Activated CD8-positive, alpha-beta T cell treated with anti-CD3 and anti-CD28 coated beads, Interleukin-2, amount 10 ng/mL, durations not matched to agents 7 days and 5 days (primary cell): Measurements from ENCODE around the gene MACC1. TPM values are rescaled to one million over a fixed set of nuclear protein-coding genes. Genes with fewer than 3 reads are reported as not detected.

ENCODE experiments used
- ATAC-seq: fragments of 150-1000 bp; cut with Tn5 transposase; one replicate; pipeline ENCODE4 v1.10.0; 2021; ENCODE audit warnings: moderate library complexity
- CTCF ChIA-PET: fragments of 350-600 bp; sonication (Branson Sonifier 250); formaldehyde crosslinking; loops from one replicate; lab custom pipeline; 2021; ENCODE audit warnings: antibody characterized with exemption; lab: Charles Lee
- POLR2A ChIA-PET: fragments of 350-600 bp; sonication (Branson Sonifier 250); formaldehyde crosslinking; loops from one replicate; lab custom pipeline; 2021; ENCODE audit warnings: antibody characterized with exemption; lab: Charles Lee
- DNase-seq: peaks from one replicate; pipeline ENCODE4 v3.0.0-alpha.2; 2020
- H3K27ac Mint-ChIP-seq: one replicate; pipeline ENCODE4 v1.8.0; 2021; ENCODE audit warnings: mild to moderate bottlenecking, mixed read lengths
- H3K27me3 Mint-ChIP-seq: one replicate; pipeline ENCODE4 v1.8.0; 2021; ENCODE audit warnings: low read depth, mixed read lengths
- H3K36me3 Mint-ChIP-seq: one replicate; pipeline ENCODE4 v1.8.0; 2021; ENCODE audit warnings: low read depth, mixed read lengths
- H3K4me1 Mint-ChIP-seq: one replicate; pipeline ENCODE4 v1.8.0; 2021; ENCODE audit warnings: low read depth, mixed read lengths
- H3K4me3 Mint-ChIP-seq: one replicate; pipeline ENCODE4 v1.8.0; 2021; ENCODE audit warnings: mild to moderate bottlenecking, mixed read lengths
- H3K9me3 Mint-ChIP-seq: one replicate; pipeline ENCODE4 v1.8.0; 2022; ENCODE audit warnings: mixed read lengths; ENCODE audit not compliant: insufficient read depth
- total RNA-seq, 2 experiments: library from RNA; stranded (reverse); gene quantifications; one replicate each; pipeline ENCODE4 v1.2.3, GENCODE V29; 2021

Gene MACC1
- total RNA-seq, 2 experiments from 2014 or later: 0.39 to 0.55 TPM

GRCh38 chr7:20157456-20157855 is 59.7 kb downstream of the MACC1 start:
- no peak for ATAC-seq
- ChIA-PET CTCF (no interaction called here), POLR2A (no interaction called here)
- no peak for DNase-seq
- Mint-ChIP-seq H3K27ac (no peak overlapping the region), H3K27me3 (no peaks in the 10 kb centered on the region), H3K36me3 (no peaks in the 10 kb centered on the region), H3K9me3 (no peaks in the 10 kb centered on the region), H3K4me1 (no peaks in the 10 kb centered on the region), H3K4me3 (no peak overlapping the region)

GRCh38 chr7:20153999-20154398 is 63.2 kb downstream of the MACC1 start:
- Mint-ChIP-seq H3K4me1 (no peaks in the 10 kb centered on the region), H3K9me3 (no peaks in the 10 kb centered on the region), H3K36me3 (no peaks in the 10 kb centered on the region), H3K27ac (no peak overlapping the region), H3K4me3 (no peak overlapping the region), H3K27me3 (no peaks in the 10 kb centered on the region)
- CTCF ChIA-PET: no interaction called here
- POLR2A ChIA-PET: no interaction called here
- DNase-seq (no peak), ATAC-seq (no peak)

DNA sequence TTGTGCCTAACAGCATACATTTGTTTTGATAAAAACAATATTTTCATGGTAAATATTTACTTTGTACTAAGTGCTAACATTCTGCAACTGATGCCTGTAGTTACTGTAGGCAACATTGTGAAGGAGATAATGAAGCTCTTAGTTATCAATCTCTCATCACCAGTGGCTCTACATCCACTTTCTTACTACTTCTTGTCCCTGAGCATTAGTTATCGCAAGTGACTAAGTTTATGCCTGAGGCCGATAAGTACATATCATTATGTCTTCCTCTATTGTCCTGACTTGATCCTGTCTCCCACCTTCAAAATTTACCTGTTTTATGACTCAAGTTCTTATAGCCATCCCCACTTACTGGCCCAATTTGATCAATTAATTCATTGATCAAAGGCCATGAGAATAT is 63.6 kb downstream of the MACC1 start:
- no peak overlapping the region for H3K4me3 Mint-ChIP-seq
- DNase-seq: no peak
- H3K9me3 Mint-ChIP-seq: no peaks in the 10 kb centered on the region
- no peaks in the 10 kb centered on the region for H3K36me3 Mint-ChIP-seq
- no peaks in the 10 kb centered on the region for H3K4me1 Mint-ChIP-seq
- H3K27me3 Mint-ChIP-seq: no peaks in the 10 kb centered on the region
- CTCF ChIA-PET: no interaction called here
- H3K27ac Mint-ChIP-seq: no peak overlapping the region
- no peak for ATAC-seq
- POLR2A ChIA-PET: no interaction called here

- ChIA-PET POLR2A (no interaction called here), CTCF (no interaction called here)
- Mint-ChIP-seq H3K9me3 (no peaks in the 10 kb centered on the region), H3K36me3 (no peaks in the 10 kb centered on the region), H3K4me1 (no peaks in the 10 kb centered on the region), H3K27ac (no peak overlapping the region), H3K4me3 (no peak overlapping the region), H3K27me3 (no peaks in the 10 kb centered on the region)
- no peak for ATAC-seq
- no peak for DNase-seq
Measured at GRCh38 chr7:20152511-20152910, 64.7 kb downstream of the MACC1 start.

DNA sequence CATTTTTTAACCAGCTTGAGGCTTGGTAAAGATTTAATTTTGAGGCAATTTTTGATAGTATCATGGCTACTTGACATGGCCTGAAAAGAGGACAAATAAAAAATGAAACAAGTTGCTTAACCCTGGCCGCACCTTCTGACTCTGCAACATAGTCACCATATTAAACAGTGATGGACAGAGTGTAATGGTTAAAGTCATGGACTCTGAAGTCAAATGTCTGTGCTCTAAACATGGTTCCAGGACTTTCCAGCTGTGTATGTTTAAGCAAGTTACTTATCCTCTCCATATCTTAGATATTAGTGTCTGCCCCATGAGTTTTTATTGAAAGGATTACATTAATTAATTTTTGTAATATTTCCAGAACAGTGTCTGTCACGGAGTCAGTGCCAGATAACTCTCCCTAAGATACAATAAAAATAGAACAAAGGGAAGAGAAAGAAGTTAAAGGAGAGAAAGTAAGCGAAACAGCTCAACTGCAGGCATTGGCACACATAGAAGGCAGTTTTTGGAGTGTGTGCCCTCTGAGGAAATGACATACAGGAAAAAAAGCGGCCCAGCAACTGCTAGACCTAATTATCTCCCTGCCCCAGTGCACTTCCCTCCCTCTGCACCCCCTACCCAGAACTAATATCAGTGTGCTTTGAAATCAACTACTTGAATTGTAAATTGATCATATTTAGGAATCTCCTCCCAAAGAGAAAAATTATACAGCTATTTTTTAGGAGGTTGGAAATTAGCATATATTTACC is 65.3 kb downstream of the MACC1 start:
- Mint-ChIP-seq H3K4me3 (no peak overlapping the region), H3K27me3 (no peaks in the 10 kb centered on the region), H3K27ac (no peak overlapping the region), H3K36me3 (no peaks in the 10 kb centered on the region), H3K4me1 (no peaks in the 10 kb centered on the region), H3K9me3 (no peaks in the 10 kb centered on the region)
- CTCF ChIA-PET: no interaction called here
- no peak for DNase-seq
- POLR2A ChIA-PET: no interaction called here
- ATAC-seq: no peak

GRCh38 chr7:20146451-20146850 is 70.7 kb downstream of the MACC1 start:
- no peaks in the 10 kb centered on the region for H3K36me3 Mint-ChIP-seq
- no peaks in the 10 kb centered on the region for H3K4me1 Mint-ChIP-seq
- ChIA-PET POLR2A (no interaction called here), CTCF (no interaction called here)
- ATAC-seq (no peak), DNase-seq (no peak)
- H3K4me3 Mint-ChIP-seq: no peak overlapping the region
- no peaks in the 10 kb centered on the region for H3K27me3 Mint-ChIP-seq
- H3K27ac Mint-ChIP-seq: no peak overlapping the region
- no peaks in the 10 kb centered on the region for H3K9me3 Mint-ChIP-seq

GRCh38 chr7:20144801-20145200 is 72.4 kb downstream of the MACC1 start:
- no peaks in the 10 kb centered on the region for H3K36me3 Mint-ChIP-seq
- no peak for ATAC-seq

DNA sequence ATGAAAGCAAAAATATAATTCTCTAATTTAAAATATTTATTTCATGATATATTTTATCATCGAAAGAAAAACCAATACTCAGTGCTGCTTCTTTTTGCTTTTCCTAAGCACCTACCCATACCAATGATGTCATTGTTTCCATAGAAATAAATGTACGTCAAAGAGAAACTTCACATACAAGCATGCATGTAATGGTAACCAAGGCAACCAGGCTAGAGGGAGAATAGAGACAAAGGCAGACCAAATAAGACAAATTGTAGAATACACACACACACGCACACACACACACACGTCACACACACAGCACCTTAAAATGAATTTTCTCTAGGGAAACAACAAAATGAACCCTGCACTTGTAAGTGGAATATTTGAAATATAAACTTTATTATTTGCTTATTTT is 75.5 kb downstream of the MACC1 start:
- H3K9me3 Mint-ChIP-seq: no peaks in the 10 kb centered on the region
- CTCF ChIA-PET: no interaction called here
- H3K4me3 Mint-ChIP-seq: no peak overlapping the region
- DNase-seq (no peak), ATAC-seq (no peak)
- H3K4me1 Mint-ChIP-seq: no peaks in the 10 kb centered on the region
- no peak overlapping the region for H3K27ac Mint-ChIP-seq
- POLR2A ChIA-PET: no interaction called here
- H3K27me3 Mint-ChIP-seq: no peaks in the 10 kb centered on the region
- no peaks in the 10 kb centered on the region for H3K36me3 Mint-ChIP-seq

More at GRCh38 chr7:20144801-20145200, 72.4 kb downstream of the MACC1 start:
- CTCF ChIA-PET: no interaction called here
- DNase-seq: no peak
- Mint-ChIP-seq H3K27me3 (no peaks in the 10 kb centered on the region), H3K27ac (no peak overlapping the region), H3K4me3 (no peak overlapping the region), H3K4me1 (no peaks in the 10 kb centered on the region), H3K9me3 (no peaks in the 10 kb centered on the region)
- POLR2A ChIA-PET: no interaction called here

DNA sequence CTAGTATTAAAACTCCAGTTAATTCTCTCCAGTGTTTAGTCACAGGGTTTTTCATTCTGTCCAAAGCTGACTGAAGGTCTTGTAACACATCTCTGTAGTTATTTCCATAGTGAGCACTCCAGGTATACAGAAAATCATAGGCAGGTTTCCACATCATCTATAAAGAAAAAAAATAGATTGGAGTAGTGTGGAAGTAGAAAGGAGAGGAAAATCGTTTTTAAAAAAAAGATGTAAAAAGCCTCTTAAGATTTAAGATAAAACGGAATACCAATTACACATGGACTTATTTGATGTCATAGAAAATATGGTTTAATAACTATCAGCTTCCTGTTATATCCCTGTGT is 76.2 kb downstream of the MACC1 start:
- Mint-ChIP-seq H3K36me3 (no peaks in the 10 kb centered on the region), H3K27ac (no peak overlapping the region), H3K9me3 (no peaks in the 10 kb centered on the region), H3K4me3 (no peak overlapping the region), H3K27me3 (no peaks in the 10 kb centered on the region), H3K4me1 (no peaks in the 10 kb centered on the region)
- POLR2A ChIA-PET: no interaction called here
- DNase-seq (no peak), ATAC-seq (no peak)
- CTCF ChIA-PET: no interaction called here

DNA sequence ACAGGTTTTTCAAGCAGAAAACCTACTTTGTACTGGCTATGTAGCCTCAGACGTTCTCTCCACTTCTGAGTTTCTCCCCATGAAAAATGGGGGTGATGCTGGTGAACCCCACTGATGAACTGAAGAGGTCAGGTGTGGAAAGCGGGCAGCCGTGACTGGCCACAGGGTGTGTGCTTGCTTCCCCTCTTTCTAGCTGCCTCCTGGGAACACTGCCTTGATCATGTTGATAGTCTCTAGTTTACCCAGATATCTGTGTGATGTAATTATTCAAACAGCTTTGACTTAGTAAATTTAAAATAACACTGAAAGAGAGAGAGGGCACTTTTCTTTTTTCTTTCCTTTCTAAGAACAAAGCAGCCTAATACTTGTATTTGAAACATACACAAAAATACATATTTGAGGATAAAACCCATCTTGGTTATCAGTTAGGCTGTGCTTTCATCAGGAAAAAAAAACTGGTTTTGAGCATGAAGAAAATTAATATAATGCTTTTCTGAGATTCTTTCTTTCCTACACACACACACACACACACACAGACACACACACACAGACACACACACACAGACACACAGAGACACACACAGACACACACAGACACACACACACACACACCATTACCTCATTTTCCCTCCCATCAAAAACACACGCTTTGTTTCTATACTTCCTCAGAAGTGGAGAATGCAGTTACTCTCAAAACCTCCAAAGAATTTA is 76.7 kb downstream of the MACC1 start:
- DNase-seq: no peak
- H3K27me3 Mint-ChIP-seq: no peaks in the 10 kb centered on the region
- H3K36me3 Mint-ChIP-seq: no peaks in the 10 kb centered on the region
- H3K9me3 Mint-ChIP-seq: no peaks in the 10 kb centered on the region
- no peak overlapping the region for H3K4me3 Mint-ChIP-seq
- CTCF ChIA-PET: no interaction called here
- POLR2A ChIA-PET: interaction anchor here (0.7 kb wide), 1 partner anchor 58 kb away, joined by 3 read pairs; no protein-coding TSS in a partner anchor
- H3K27ac Mint-ChIP-seq: no peak overlapping the region
- ATAC-seq: no peak
- H3K4me1 Mint-ChIP-seq: no peaks in the 10 kb centered on the region

DNA sequence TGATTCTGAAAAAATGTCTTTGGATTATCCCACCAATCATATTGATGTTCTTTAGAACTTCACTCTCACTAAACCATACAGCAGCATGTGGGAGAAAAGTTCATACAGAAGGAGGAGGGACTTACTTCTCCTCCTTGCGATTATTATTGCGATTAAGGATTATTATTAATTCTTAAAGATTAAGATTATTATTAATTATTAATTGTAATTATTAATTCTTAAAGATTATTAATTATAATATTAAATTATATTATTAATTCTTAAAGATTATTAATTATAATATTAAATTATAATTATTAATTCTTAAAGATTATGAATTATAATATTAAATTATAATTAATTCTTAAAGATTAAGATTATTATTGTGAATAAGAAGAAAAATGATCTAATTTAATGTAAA is 80.5 kb downstream of the MACC1 start:
- no peak overlapping the region for H3K27ac Mint-ChIP-seq
- H3K27me3 Mint-ChIP-seq: no peaks in the 10 kb centered on the region
- ChIA-PET CTCF (no interaction called here), POLR2A (no interaction called here)
- no peaks in the 10 kb centered on the region for H3K36me3 Mint-ChIP-seq
- H3K4me1 Mint-ChIP-seq: no peaks in the 10 kb centered on the region
- ATAC-seq (no peak), DNase-seq (no peak)
- no peak overlapping the region for H3K4me3 Mint-ChIP-seq
- no peaks in the 10 kb centered on the region for H3K9me3 Mint-ChIP-seq

- H3K9me3 Mint-ChIP-seq: no peaks in the 10 kb centered on the region
- POLR2A ChIA-PET: no interaction called here
- DNase-seq (no peak), ATAC-seq (no peak)
- CTCF ChIA-PET: no interaction called here
- H3K27ac Mint-ChIP-seq: no peak overlapping the region
- no peaks in the 10 kb centered on the region for H3K4me1 Mint-ChIP-seq
- no peaks in the 10 kb centered on the region for H3K36me3 Mint-ChIP-seq
- no peak overlapping the region for H3K4me3 Mint-ChIP-seq
- H3K27me3 Mint-ChIP-seq: no peaks in the 10 kb centered on the region
Measured at GRCh38 chr7:20133803-20134202, 83.4 kb downstream of the MACC1 start.
